Endothelial cell of umbilical vein (primary cell): ENCODE results near the gene ADGRG7. TPM values are rescaled to one million over a fixed set of nuclear protein-coding genes. Genes with fewer than 3 reads are reported as not detected.

Source experiments
- BruUV-seq: library from RNA; stranded (reverse); fragments of 400-500 nt; replicated peaks from 2 replicates; lab custom pipeline; 2021; lab: Mats Ljungman, UMichigan
- CTCF ChIA-PET: fragments of 300-600, 350-600 bp; sonication (Branson Sonifier 250); formaldehyde crosslinking; loops from one replicate; lab custom pipeline; 2021; ENCODE audit warnings: antibody characterized with exemption, inconsistent platforms; lab: Charles Lee
- POLR2A ChIA-PET: fragments of 300-600, 350-600 bp; sonication (Branson Sonifier 250); formaldehyde crosslinking; loops from one replicate; lab custom pipeline; 2021; ENCODE audit warnings: antibody characterized with exemption, inconsistent platforms; lab: Charles Lee
- DNase-seq: peaks from one replicate; pipeline ENCODE4 v3.0.0-alpha.2; 2011; ENCODE audit warnings: low read depth, low spot score
- FAIRE-seq: peaks from 2 replicates; lab custom pipeline; 2011; peaks lifted over from hg19 to GRCh38; lab: Jason Lieb, UNC
- H2AFZ ChIP-seq: 2 replicates; pipeline ENCODE4 v1.6.0; 2012; ENCODE audit warnings: low read depth, low read length, control low read depth, inconsistent platforms
- H3K27ac ChIP-seq: 2 replicates; pipeline ENCODE4 v1.5.1; 2011; ENCODE audit warnings: low read depth, mild to moderate bottlenecking, control low read depth, low read length, moderate library complexity; ENCODE audit not compliant: insufficient read depth
- H3K27me3 ChIP-seq, 2 experiments: 2 replicates each; pipeline versions ENCODE4 v1.6.0 to v1.6.1; 2011; ENCODE audit warnings: low read length in 2 of 2, mixed read lengths in 1 of 2; ENCODE audit not compliant: control insufficient read depth in 2 of 2, insufficient read depth in 2 of 2
- H3K36me3 ChIP-seq, 2 experiments: 2 replicates in 1 of 2; 3 replicates in 1 of 2; pipeline ENCODE4 v1.5.1; 2011; ENCODE audit warnings: low read length in 2 of 2, mild to moderate bottlenecking in 1 of 2, moderate library complexity in 1 of 2; ENCODE audit not compliant: control insufficient read depth in 2 of 2, insufficient read depth in 2 of 2; ENCODE audit errors: extremely low read depth in 1 of 2
- H3K4me1 ChIP-seq: 3 replicates; pipeline ENCODE4 v1.5.1; 2011; ENCODE audit warnings: mild to moderate bottlenecking, low read length; ENCODE audit not compliant: control insufficient read depth, insufficient read depth; ENCODE audit errors: extremely low read depth
- H3K4me2 ChIP-seq: 2 replicates; pipeline ENCODE4 v1.6.1; 2011; ENCODE audit warnings: low read length, control low read depth, mixed read lengths; ENCODE audit not compliant: insufficient read depth
- H3K4me3 ChIP-seq, 3 experiments: fragments of 200-600 bp in 1 of 3; sonication (generic), shearing (Covaris generic) in 1 of 3; replicated peaks in 1 of 3; 2 replicates each; pipeline ENCODE4 v1.5.1; 2011 to 2016; ENCODE audit warnings: control low read depth in 3 of 3, low read length in 3 of 3, mild to moderate bottlenecking in 2 of 3, inconsistent platforms in 1 of 3, low read depth in 1 of 3, moderate library complexity in 1 of 3; ENCODE audit not compliant: insufficient read depth in 1 of 3
- H3K79me2 ChIP-seq: 2 replicates; pipeline ENCODE4 v1.6.0; 2012; ENCODE audit warnings: low read length, inconsistent platforms; ENCODE audit not compliant: control insufficient read depth, insufficient read depth
- H3K9ac ChIP-seq: replicated peaks from 2 replicates; pipeline ENCODE3; 2011; ENCODE audit warnings: low read length, control low read depth; ENCODE audit not compliant: insufficient read depth; ENCODE audit errors: extremely low read depth
- H3K9me1 ChIP-seq: replicated peaks from 3 replicates; pipeline ENCODE4 v1.6.0; 2011; ENCODE audit warnings: mild to moderate bottlenecking, low read length; ENCODE audit not compliant: control insufficient read depth, insufficient read depth; ENCODE audit errors: extremely low read depth
- H3K9me3 ChIP-seq: replicated peaks from 2 replicates; pipeline ENCODE4 v1.5.1; 2012; ENCODE audit warnings: low read length, inconsistent platforms; ENCODE audit not compliant: control insufficient read depth, insufficient read depth
- H4K20me1 ChIP-seq: replicated peaks from 2 replicates; pipeline ENCODE3; 2011; ENCODE audit warnings: mild to moderate bottlenecking, low read length; ENCODE audit not compliant: control insufficient read depth, insufficient read depth; ENCODE audit errors: extremely low read depth
- FOS ChIP-seq: IDR thresholded peaks from 2 replicates; pipeline ENCODE4 v1.6.1; 2011; ENCODE audit warnings: mild to moderate bottlenecking, low read length, moderate library complexity, borderline replicate concordance; ENCODE audit not compliant: insufficient read depth
- GATA2 ChIP-seq: IDR thresholded peaks from 2 replicates; pipeline ENCODE4 v1.7.0; 2011; ENCODE audit warnings: low read depth, mild to moderate bottlenecking, moderate library complexity, mixed read lengths, low read length; ENCODE audit not compliant: insufficient read length, insufficient read depth
- JUN ChIP-seq: IDR thresholded peaks from 2 replicates; pipeline ENCODE4 v1.6.1; 2011; ENCODE audit warnings: borderline replicate concordance, low read depth; ENCODE audit not compliant: insufficient read length, insufficient read depth
- MAX ChIP-seq: IDR thresholded peaks from 2 replicates; pipeline ENCODE4 v1.6.1; 2011; ENCODE audit not compliant: insufficient read depth, insufficient read length
- MYC ChIP-seq: IDR thresholded peaks from one replicate; pipeline ENCODE4 v1.6.1; 2011; ENCODE audit warnings: mild to moderate bottlenecking, low read depth, low read length
- POLR2A ChIP-seq: IDR thresholded peaks from 2 replicates; pipeline ENCODE4 v1.6.1; 2012; ENCODE audit warnings: low read depth, mild to moderate bottlenecking, control low read depth, low read length
- POLR2AphosphoS5 ChIP-seq: IDR thresholded peaks from 2 replicates; pipeline ENCODE4 v1.6.1; 2012; ENCODE audit warnings: low read depth, mild to moderate bottlenecking, control low read depth, low read length, moderate library complexity; ENCODE audit not compliant: insufficient read depth
- dilution Hi-C: fragments of 300-500 bp; cut with MboI; formaldehyde crosslinking; loops from one replicate; pipeline ENCODE4 v1.15.0; 2019; ENCODE audit warnings: low sequenced_read_pairs; ENCODE audit not compliant: extremely low pct_ligation_motif_present
- intact Hi-C: fragments of 100-400 bp; cut with micrococcal nuclease; formaldehyde crosslinking; loops from one replicate; pipeline ENCODE4 v1.10.0; 2022
- polyA plus RNA-seq, 4 experiments: library from polyadenylated mRNA; depleted of rRNA in 3 of 4; stranded (reverse) in 3 of 4; unstranded in 1 of 4; fragments of >200 nt; gene quantifications; 2 replicates each; pipeline versions ENCODE4 v1.2.1 to v1.2.3, GENCODE V29; 2011 to 2012; ENCODE audit warnings: missing spikeins in 1 of 4
- total RNA-seq: library from RNA; stranded (reverse); gene quantifications from 2 replicates; pipeline ENCODE4 v1.2.3, GENCODE V29; 2021
- TF ChIP-seq, protein P1 (sequence below), 2 donors: IDR thresholded peaks; 1 replicate in 1 of 2; 2 replicates in 1 of 2; pipeline ENCODE4 v1.5.1; 2011; ENCODE audit warnings: low read length in 2 of 2, mild to moderate bottlenecking in 2 of 2, moderate library complexity in 2 of 2, control low read depth in 1 of 2, inconsistent platforms in 1 of 2, low read depth in 1 of 2; ENCODE audit not compliant: insufficient read depth in 1 of 2; ENCODE audit errors: extremely low read depth in 1 of 2

Gene ADGRG7
- total and polyA plus RNA-seq, 2 donors (not counting 3 experiments of a cell fraction or from before 2014, with no cell fraction given) = not detected

- no peak for DNase-seq
- Histone ChIP-seq H3K36me3 (no peaks in the 10 kb centered on the region), H3K79me2 (no peaks in the 10 kb centered on the region), H3K4me3 (no peak overlapping the region), H3K9me1 (no peaks in the 10 kb centered on the region), H3K4me1 (no peaks in the 10 kb centered on the region), H3K9me3 (no peaks in the 10 kb centered on the region), H3K27ac (no peak overlapping the region), H2AFZ (no peak overlapping the region), H3K9ac (no peak overlapping the region), H3K27me3 (peaks cover 6 to 15% of the 10 kb centered on the region in 2 experiments), H3K4me2 (no peak overlapping the region), H4K20me1 (no peaks in the 10 kb centered on the region)
- FAIRE-seq = no peak
- CTCF ChIA-PET = no interaction called here
- POLR2A ChIA-PET = no interaction called here
- intact Hi-C loops (no loop called here), dilution Hi-C loops (no loop called here)
- BruUV-seq = no TSS peak
- TF ChIP-seq MAX (no peak), POLR2A (no peak), JUN (no peak), FOS (no peak), GATA2 (no peak), POLR2AphosphoS5 (no peak), MYC (no peak)
- TF ChIP-seq, protein P1, sequence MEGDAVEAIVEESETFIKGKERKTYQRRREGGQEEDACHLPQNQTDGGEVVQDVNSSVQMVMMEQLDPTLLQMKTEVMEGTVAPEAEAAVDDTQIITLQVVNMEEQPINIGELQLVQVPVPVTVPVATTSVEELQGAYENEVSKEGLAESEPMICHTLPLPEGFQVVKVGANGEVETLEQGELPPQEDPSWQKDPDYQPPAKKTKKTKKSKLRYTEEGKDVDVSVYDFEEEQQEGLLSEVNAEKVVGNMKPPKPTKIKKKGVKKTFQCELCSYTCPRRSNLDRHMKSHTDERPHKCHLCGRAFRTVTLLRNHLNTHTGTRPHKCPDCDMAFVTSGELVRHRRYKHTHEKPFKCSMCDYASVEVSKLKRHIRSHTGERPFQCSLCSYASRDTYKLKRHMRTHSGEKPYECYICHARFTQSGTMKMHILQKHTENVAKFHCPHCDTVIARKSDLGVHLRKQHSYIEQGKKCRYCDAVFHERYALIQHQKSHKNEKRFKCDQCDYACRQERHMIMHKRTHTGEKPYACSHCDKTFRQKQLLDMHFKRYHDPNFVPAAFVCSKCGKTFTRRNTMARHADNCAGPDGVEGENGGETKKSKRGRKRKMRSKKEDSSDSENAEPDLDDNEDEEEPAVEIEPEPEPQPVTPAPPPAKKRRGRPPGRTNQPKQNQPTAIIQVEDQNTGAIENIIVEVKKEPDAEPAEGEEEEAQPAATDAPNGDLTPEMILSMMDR (IDR thresholded peaks at IDR 0.05; ENCODE audit: extremely low read depth in 1 of 2, insufficient read depth in 1 of 2, low read depth in 1 of 2, low read length in 2 of 2) = no peak
These were observed 2.4 kb upstream of the ADGRG7 start for GRCh38 chr3:100606894-100607512.
